Left lung (tissue), 10 donors: ENCODE results near the gene N4BP2. TPM values are rescaled to one million over a fixed set of nuclear protein-coding genes. Genes with fewer than 3 reads are reported as not detected.

Source experiments
- ATAC-seq: fragments of 200-7000 bp; cut with Tn5 transposase; one replicate; pipeline ENCODE4 v1.9.1; 2020; ENCODE audit warnings: moderate library complexity
- DNase-seq, 4 donors: peaks; one replicate each; pipeline ENCODE4 v3.0.0-alpha.2; 2013 to 2020
- H3K27ac ChIP-seq, 2 donors: fragments of 200-600 bp; sonication (generic) in 1 of 2; one replicate each; pipeline versions ENCODE4 v1.5.0 to v1.8.0; 2020 to 2021
- H3K27me3 ChIP-seq, 2 donors: fragments of 200-600 bp; sonication (generic) in 1 of 2; one replicate each; pipeline versions ENCODE4 v1.5.0 to v1.8.0; 2020 to 2021
- H3K36me3 ChIP-seq, 2 donors: fragments of 200-600 bp; sonication (generic) in 1 of 2; one replicate each; pipeline versions ENCODE4 v1.5.0 to v1.8.0; 2020 to 2021
- H3K4me1 ChIP-seq, 2 donors: fragments of 200-600 bp; one replicate each; pipeline ENCODE4 v1.8.0; 2021
- H3K4me3 ChIP-seq, 2 donors: fragments of 200-600 bp; sonication (generic) in 1 of 2; one replicate each; pipeline versions ENCODE4 v1.5.0 to v1.8.0; 2020 to 2021; ENCODE audit warnings: mild to moderate bottlenecking in 1 of 2
- H3K9me3 ChIP-seq, 2 donors: fragments of 200-600 bp; sonication (generic) in 1 of 2; one replicate each; pipeline versions ENCODE4 v1.5.0 to v1.8.0; 2020 to 2021
- intact Hi-C, 2 donors: fragments of 100-400 bp; cut with DNase I; formaldehyde crosslinking; loops; one replicate each; pipeline versions ENCODE4 v1.11.2 to v1.14.2; 2022
- polyA plus RNA-seq, 6 donors: library from polyadenylated mRNA; unstranded; fragments of 120-200 nt; gene quantifications; one replicate each; pipeline ENCODE4 v1.2.1, GENCODE V29; 2013; ENCODE audit not compliant: insufficient read length in 6 of 6
- total RNA-seq, 2 donors: library from RNA; stranded (reverse); fragmentation: NEBNext Ultra II Directional; extraction: Animal tissue kit (Norgen Biotek cat#: 25700); gene quantifications; one replicate each; pipeline ENCODE4 v1.2.1, GENCODE V29; 2021
- TF ChIP-seq, protein P1 (sequence below), 2 donors: fragments of 200-600 bp; sonication (generic) in 1 of 2; IDR thresholded peaks; one replicate each; pipeline versions ENCODE4 v1.5.0 to v1.8.0; 2021; ENCODE audit warnings: antibody characterized with exemption in 2 of 2
- donor health status: DM: no; HTN: yes; CAD: no.
- donor health status: DM: no; HTN: no; CAD: no.

The N4BP2 gene
- total and polyA plus RNA-seq, 8 donors, result 5.9 to 22.3 (median 18.8) TPM

DNA sequence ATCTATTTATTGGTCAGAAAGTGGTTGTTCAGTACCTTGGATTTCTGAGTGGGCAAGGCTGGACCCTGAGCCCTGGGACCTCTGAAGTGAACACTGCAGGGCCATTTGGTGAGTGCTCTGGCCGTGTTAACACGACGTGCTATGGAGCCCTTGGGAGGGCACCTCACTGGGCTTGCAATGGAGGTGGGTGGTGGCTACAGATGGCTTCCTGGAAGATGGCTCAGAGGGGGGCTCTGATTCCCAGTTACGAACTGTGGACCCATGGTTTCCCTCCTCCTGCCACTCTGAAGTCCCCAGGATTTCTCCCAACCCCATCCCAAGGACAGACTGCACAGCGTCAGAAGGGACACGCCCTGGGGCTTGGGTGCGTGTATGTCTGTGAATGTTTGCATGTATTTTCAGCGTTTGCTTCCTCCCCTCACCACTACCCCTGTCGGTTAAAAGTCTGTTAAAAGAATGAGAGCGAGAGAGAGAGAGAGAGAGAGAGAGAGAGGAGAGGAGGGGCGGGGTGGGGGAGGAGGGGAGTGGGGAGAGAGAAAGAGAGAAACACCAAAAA, 136.4 kb downstream of the N4BP2 start:
- DNase-seq, result no peak
- intact Hi-C loops, result no loop called here
- Histone ChIP-seq H3K36me3 (no peaks in the 10 kb centered on the region), H3K9me3 (no peaks in the 10 kb centered on the region), H3K4me3 (no peak overlapping the region), H3K27ac (no peak overlapping the region), H3K4me1 (peaks cover 0 to 7% of the 10 kb centered on the region in 2 donors), H3K27me3 (no peaks in the 10 kb centered on the region)
- TF ChIP-seq, protein P1, sequence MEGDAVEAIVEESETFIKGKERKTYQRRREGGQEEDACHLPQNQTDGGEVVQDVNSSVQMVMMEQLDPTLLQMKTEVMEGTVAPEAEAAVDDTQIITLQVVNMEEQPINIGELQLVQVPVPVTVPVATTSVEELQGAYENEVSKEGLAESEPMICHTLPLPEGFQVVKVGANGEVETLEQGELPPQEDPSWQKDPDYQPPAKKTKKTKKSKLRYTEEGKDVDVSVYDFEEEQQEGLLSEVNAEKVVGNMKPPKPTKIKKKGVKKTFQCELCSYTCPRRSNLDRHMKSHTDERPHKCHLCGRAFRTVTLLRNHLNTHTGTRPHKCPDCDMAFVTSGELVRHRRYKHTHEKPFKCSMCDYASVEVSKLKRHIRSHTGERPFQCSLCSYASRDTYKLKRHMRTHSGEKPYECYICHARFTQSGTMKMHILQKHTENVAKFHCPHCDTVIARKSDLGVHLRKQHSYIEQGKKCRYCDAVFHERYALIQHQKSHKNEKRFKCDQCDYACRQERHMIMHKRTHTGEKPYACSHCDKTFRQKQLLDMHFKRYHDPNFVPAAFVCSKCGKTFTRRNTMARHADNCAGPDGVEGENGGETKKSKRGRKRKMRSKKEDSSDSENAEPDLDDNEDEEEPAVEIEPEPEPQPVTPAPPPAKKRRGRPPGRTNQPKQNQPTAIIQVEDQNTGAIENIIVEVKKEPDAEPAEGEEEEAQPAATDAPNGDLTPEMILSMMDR (IDR thresholded peaks at IDR 0.05), result no peak
- no peak for ATAC-seq

DNA sequence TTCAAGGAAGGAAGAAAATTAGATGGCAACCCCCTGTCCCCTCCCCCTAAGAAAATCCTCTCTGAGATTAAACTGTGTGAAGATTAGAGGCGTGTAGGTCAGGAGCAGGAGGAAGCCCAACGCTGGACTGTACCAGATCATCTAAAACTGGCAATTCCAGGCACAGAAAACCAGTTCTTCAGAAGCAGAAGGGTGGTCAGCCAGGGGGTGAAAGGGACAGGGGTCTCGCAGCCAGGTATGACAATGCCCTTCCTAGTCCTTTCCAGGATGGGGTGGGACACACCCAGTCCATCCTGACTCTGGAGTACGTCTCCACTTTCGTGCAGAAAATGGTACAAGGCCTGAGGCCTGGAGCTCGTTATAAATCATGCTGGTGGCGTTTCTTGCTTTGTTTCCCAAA, 136.9 kb downstream of the N4BP2 start:
- H3K27me3 ChIP-seq, result no peaks in the 10 kb centered on the region
- intact Hi-C loops, result no loop called here
- H3K36me3 ChIP-seq, result no peaks in the 10 kb centered on the region
- no peak overlapping the region for H3K4me3 ChIP-seq
- peaks cover 0 to 7% of the 10 kb centered on the region in 2 donors for H3K4me1 ChIP-seq
- no peak for ATAC-seq
- H3K27ac ChIP-seq, result no peak overlapping the region
- DNase-seq, result no peak
- TF ChIP-seq, protein P1 (IDR thresholded peaks at IDR 0.05), result no peak
- no peaks in the 10 kb centered on the region for H3K9me3 ChIP-seq

DNA sequence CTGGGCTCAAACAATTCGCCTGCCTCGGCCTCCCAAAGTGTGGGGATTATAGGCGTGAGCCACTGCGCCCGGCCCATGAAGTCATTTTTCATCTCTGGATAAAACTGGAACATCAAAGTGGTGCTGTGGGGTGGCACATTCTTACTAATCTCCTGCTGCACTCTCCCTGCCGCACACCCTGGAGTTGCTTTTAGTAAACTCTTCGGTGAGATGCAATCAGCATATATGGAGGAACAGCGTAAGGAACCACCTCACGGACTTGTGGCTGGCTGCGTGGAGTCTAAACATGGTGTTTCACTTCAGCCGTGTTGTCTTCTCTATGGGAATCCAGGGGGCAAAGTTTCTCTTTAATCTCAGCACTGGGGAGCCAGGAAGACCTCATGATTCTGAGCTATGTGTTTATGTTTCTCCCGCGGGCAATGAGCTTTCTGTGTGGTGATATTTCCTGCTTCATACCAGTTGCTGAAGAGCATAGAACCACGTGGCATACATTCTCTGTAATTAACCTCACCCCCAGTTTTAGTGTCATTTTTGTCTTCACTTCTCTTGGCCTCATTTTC, 138.0 kb downstream of the N4BP2 start:
- ATAC-seq, result peak; percentile 19
- H3K4me1 ChIP-seq, result peaks cover 0 to 13% of the 10 kb centered on the region in 2 donors
- TF ChIP-seq, protein P1 (IDR thresholded peaks at IDR 0.05), result no peak
- intact Hi-C loops, result no loop called here
- H3K27ac ChIP-seq, result peak overlapping the region in 1 of 2 donors; percentile 37
- H3K9me3 ChIP-seq, result no peaks in the 10 kb centered on the region
- no peak for DNase-seq
- H3K27me3 ChIP-seq, result no peaks in the 10 kb centered on the region
- H3K36me3 ChIP-seq, result no peaks in the 10 kb centered on the region
- no peak overlapping the region for H3K4me3 ChIP-seq

DNA sequence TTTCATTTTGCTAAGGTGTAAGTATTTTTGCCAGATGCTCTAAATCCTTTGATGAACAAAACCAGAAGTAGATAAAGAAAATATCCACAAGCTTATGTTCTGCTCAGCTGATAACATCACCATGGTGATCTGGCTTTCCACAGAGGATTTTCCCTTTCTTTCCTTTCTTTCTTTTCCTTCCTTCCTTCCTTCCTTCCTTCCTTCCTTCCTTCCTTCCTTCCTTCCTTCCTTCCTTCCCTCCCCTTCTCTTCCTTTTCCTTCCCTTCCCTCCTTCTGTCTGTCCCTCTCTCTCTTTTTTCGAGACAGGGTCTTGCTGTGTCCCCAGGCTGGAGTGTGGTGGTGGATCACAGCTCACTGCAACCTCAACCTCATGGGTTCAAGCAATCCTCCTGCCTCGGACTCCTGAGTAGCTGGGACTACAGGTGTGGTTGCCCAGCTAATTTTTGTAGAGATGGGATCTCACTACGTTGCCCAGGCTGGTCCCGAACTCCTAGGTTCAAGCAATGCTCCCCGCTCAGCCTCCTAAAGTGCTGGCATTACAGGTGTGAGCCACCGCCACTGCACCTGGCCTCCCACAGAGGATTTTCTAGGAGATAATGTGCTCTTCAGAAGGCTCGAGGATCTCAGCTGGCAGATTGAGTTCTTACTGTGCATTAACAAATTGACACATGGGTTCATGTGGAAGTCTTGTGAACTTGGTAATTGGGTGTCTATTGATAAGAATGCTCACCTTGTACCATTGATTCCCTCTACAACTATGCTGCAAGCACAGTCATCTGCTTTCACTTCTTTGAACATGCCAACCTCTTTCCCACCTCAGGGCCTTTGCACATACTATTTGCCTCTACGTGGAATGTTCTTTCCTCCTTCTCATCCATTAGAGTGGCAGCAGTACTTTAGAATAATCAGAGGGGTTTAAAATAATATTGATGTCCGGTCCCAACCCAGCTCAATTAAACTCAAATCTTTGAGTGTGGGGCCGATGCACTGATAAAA, 138.8 kb downstream of the N4BP2 start:
- Histone ChIP-seq H3K4me3 (no peak overlapping the region), H3K27me3 (no peaks in the 10 kb centered on the region), H3K27ac (peak overlapping the region in 1 of 2 donors; percentile 37), H3K9me3 (no peaks in the 10 kb centered on the region), H3K36me3 (no peaks in the 10 kb centered on the region), H3K4me1 (peaks cover 0 to 19% of the 10 kb centered on the region in 2 donors)
- intact Hi-C loops, result no loop called here
- ATAC-seq, result no peak
- DNase-seq, result no peak
- TF ChIP-seq, protein P1 (IDR thresholded peaks at IDR 0.05), result no peak

DNA sequence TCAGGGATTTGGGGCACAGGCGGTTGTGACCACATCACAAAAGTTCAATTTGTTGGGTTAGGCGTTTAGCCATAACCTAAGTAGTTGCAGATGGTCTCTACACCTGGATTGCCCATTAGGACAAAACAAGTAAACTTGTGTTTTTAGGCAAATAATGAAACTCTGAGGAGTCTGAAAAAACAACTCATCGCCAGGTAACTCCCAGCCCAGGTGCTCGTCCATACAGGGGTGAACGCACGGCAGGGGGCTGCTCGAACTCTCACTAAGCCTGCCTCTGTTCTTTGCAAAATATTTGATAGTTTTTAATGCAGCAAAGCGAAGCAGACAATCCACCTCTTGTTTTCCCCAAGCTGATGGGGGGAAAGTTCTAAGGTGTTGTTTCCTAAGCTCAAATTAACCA, 139.6 kb downstream of the N4BP2 start:
- Histone ChIP-seq H3K27ac (peak overlapping the region in 1 of 2 donors; percentile 92), H3K4me1 (peaks cover 0 to 21% of the 10 kb centered on the region in 2 donors), H3K9me3 (no peaks in the 10 kb centered on the region), H3K4me3 (peak overlapping the region in 1 of 2 donors; percentile 32), H3K27me3 (no peaks in the 10 kb centered on the region), H3K36me3 (no peaks in the 10 kb centered on the region)
- ATAC-seq, result no peak
- intact Hi-C loops, result no loop called here
- TF ChIP-seq, protein P1 (IDR thresholded peaks at IDR 0.05), result no peak
- no peak for DNase-seq
